Dedifferentiated amniotic fluid mesenchymal stem cell (primary cell): ENCODE data around the gene ODAD4.
"Not testable (repeated sequence)": the region's sequence is repeated elsewhere in the genome, so short reads cannot be mapped to it uniquely, and the experiment has no call there.

Experiments
- DNase-seq: peaks from one replicate; pipeline ENCODE4 v3.0.0-alpha.2; 2016; ENCODE audit errors: extremely low spot score

The ODAD4 gene

DNA sequence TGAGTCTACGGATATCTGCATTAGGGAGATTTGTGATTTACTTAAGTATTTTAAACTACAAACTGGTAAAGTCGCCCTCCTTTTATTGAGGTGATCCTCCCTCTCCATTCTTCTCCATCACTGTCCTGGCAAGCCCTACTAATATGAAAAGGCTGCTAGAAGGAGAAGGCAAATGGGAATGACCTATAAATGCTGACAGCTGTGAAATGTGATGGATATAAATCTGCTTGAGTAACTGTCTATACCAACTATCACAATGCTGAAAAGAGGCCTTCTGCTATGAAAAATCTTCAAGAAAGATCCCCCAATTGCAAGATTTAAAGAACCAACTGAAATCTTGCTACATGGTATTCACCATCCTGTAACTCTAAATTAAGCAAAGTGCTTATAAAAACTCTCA, 71.3 kb downstream of the ODAD4 start:
- DNase-seq, result no peak

DNA sequence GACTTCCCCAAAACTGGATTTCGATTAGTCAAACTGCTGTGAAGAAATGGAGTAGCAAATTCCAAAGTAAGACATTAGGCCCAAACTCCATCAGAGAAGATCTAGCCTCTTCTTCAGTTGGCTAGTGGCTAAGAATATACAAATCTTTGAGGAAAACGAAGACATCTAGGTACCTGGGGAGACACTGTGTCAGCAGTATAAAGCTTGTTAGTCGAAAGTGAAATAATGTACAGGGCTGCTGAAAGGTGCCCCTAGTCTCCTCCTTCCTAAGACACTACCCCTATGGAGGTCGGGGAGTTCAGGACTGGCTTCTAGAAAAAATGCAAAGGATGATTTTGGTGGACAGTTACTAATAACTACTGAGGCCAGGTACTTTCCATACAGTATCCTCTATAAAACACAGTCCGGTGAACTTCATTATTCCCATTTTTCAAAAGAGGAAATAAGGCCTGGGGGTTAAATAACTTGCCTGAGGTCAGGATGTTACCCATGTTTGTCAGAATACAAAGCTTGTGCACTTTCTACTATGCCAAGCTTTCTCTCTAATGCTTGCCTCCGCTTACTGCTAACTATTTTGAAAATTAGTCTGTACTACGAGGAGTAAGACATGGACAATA, 71.9 kb downstream of the ODAD4 start:
- DNase-seq, result no peak

DNA sequence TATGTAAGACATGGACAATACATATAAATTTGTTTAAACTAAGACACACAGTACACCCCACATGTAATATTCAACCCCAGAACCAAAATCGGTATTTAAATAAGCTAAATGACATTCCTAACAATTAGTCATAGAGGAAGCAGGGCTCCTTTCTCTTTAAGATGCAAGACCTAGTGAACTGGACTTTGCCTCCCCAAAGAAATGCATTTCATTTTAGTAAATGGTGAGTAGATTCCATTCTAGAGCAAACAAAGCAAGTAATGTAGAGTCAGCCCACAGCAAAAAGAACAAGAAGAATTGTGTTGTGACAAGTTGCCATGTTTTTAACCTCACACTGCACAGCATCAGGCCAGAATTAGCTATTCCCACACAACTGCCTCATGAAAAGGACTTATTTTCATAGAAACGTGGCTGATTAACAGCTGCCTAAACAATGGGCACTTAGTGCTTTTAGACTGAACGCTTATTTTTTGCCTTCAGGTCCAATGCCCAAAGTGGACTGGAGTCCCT, 72.4 kb downstream of the ODAD4 start:
- no peak for DNase-seq

DNA sequence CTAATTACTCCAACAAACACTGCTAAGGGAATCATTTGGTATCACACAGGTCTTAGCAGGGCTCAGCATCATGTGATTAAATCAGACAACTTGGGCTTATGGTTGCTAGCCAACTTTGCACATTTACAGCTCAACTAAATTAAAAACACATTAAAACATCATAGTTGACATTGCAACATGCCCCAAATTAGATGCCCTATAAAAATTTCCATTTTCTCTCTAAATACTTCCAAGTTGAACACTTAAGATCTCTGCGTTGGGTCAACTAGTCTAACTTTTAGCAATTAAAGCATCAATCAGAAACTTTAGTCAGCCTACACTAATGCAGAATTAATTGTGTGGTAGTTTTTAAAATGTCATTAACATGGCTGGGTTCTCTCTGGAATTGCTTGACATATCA, 74.7 kb downstream of the ODAD4 start:
- DNase-seq, result no peak

DNA sequence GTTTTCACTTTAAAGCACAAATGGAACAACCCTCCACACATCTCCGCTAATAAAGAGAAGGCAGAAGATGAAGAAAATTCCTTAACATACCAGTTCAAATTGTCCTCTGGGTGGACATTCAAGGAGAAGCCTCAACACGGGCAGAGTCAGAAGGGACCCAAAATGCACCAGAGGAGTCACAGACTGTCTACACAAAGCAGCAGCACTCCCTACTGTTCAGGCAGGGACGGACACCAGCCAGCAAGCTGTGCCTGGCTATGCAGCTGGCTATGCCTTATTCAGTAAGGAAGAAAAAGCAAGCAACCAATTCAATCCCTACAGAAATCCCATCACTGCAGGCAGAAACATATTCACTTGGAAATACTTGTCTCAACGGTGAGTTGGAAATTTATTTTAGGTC, 78.8 kb downstream of the ODAD4 start:
- no peak for DNase-seq

DNA sequence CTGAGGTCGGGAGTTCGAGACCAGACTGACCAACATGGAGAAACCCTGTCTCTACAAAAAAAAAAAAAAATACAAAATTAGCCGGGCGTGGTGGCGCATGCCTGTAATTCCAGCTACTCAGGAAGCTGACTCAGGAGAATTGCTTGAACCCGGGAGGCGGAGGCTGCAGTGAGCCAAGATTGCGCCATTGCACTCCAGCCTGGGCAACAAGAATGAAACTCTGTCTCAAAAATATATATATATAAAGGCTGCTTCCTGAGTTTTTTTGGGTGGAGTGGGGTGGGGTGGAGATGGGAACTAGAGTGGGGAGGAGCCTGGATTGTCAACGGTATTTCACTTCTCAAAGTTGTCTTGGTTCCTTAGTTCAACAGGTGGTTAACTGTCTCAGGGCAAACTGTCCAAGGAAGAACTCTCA, 79.9 kb downstream of the ODAD4 start:
- not testable (repeated sequence) for DNase-seq

DNA sequence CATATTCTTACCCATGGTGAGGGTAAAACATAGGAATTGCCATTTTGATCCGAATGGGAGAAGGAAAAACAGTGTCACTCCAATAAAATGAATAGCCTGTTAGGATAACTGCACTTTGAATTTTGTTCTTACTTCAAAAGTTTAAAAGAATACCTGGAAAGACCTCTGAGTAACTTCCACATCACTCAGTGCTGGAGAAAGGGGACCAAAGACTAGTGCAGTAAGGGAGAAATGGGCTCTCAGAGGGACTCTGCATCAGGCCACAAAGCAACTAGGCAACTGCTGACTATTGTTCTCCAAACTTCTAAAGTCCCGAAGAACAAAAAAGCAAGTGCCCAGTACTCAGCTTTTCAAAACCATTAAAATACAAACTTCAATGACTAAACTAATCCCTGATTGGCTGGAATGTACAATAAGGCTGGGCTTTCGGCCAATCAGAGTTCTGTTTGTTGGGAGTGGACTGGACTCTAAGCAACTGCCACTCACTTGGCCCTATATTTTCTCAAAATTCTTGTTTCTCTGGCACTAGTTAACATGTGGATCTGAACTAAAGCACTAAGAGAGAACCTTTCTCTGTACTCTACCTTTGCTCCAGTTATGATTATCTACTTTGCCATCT, 80.6 kb downstream of the ODAD4 start:
- no peak for DNase-seq

DNA sequence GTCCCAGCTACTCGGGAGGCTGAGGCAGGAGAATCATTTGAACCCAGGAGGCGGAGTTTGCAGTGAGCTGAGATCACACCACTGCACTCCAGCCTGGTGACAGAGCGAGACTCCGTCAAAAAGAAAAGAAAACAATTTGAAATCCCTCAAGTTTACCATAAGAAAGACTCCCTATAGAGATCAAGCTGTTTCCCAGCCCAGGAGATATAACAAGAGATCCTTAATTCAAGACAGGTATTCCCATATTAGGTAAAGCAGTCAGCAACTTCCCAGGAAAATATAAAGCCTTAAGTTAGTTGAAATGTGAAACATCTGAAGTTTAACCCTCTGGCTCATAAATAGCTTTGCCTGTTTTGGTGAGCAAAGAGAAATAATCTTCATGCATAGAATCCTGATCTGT, 81.9 kb downstream of the ODAD4 start:
- not testable (repeated sequence) for DNase-seq

DNA sequence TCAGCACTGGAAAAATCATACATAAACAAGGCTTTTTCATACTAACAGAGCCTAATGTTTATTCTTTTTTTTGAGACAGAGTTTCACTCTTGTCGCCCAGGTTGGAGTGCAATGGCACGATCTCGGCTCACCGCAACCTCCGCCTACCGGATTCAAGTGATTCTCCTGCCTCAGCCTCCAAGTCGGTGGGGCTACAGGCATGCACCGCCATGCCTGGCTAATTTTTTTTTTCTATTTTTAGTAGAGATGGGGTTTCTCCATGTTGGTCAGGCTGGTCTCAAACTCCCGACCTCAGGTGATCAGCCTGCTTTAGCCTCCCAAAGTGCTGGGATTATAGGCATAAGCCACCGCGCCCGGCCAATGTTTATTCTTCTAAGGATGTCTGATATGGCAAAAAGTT, 83.3 kb downstream of the ODAD4 start:
- DNase-seq, result not testable (repeated sequence)
